HepG2 (cell line): ENCODE results near the gene NUDT2. TPM values are rescaled to one million over a fixed set of nuclear protein-coding genes. Genes with fewer than 3 reads are reported as not detected.
A peak's percentile ranks its signal among the peaks of the same experiment; 100 is the strongest.

Experiments
- ARNTL ChIP-seq: sonication (generic); formaldehyde crosslinking; IDR thresholded peaks from 2 replicates; pipeline ENCODE4 v1.4.0; 2020; ENCODE audit warnings: mild to moderate bottlenecking, missing genetic modification reagents
- CAMTA2 ChIP-seq: sonication (generic); formaldehyde crosslinking; IDR thresholded peaks from 2 replicates; pipeline ENCODE4 v1.4.0; 2020; ENCODE audit warnings: mild to moderate bottlenecking, missing genetic modification reagents, borderline replicate concordance
- CEBPG ChIP-seq: IDR thresholded peaks from 2 replicates; pipeline ENCODE4 v1.6.1; 2016
- FOXA1 ChIP-seq, 2 experiments: fragments of 450-650 bp in 1 of 2; sonication (generic) in 1 of 2; formaldehyde crosslinking in 1 of 2; IDR thresholded peaks; 2 replicates each; pipeline versions ENCODE4 v1.4.0 to v1.6.1; 2016 to 2020; ENCODE audit warnings: missing genetic modification reagents in 1 of 2
- FOXJ3 ChIP-seq: sonication (generic); formaldehyde crosslinking; IDR thresholded peaks from 2 replicates; pipeline ENCODE4 v1.4.0; 2020; ENCODE audit warnings: missing genetic modification reagents, mild to moderate bottlenecking, borderline replicate concordance
- GTF2F1 ChIP-seq: fragments of 150-350 bp; IDR thresholded peaks from 2 replicates; pipeline ENCODE4 v1.6.1; 2014; ENCODE audit warnings: low read length
- HHEX ChIP-seq: IDR thresholded peaks from 2 replicates; pipeline ENCODE4 v1.6.1; 2016; ENCODE audit warnings: control low read depth
- HMG20A ChIP-seq: IDR thresholded peaks from 2 replicates; pipeline ENCODE4 v1.6.1; 2016; ENCODE audit warnings: borderline replicate concordance
- HOXD1 ChIP-seq: sonication (generic); formaldehyde crosslinking; IDR thresholded peaks from 2 replicates; pipeline ENCODE4 v1.5.0; 2020; ENCODE audit warnings: missing genetic modification reagents
- MYC ChIP-seq: sonication (generic); formaldehyde crosslinking; IDR thresholded peaks from 2 replicates; pipeline ENCODE4 v1.9.0; 2021; ENCODE audit warnings: missing genetic modification reagents, borderline replicate concordance
- MYNN ChIP-seq: sonication (generic); formaldehyde crosslinking; IDR thresholded peaks from 2 replicates; pipeline ENCODE4 v1.4.0; 2020; ENCODE audit warnings: mild to moderate bottlenecking, low read depth, missing genetic modification reagents
- NKX3-1 ChIP-seq: sonication (generic); formaldehyde crosslinking; IDR thresholded peaks from 2 replicates; pipeline ENCODE4 v1.5.0; 2020; ENCODE audit warnings: missing genetic modification reagents
- PHF8 ChIP-seq: sonication (generic); formaldehyde crosslinking; IDR thresholded peaks from 2 replicates; pipeline ENCODE4 v1.5.0; 2020; ENCODE audit warnings: missing genetic modification reagents
- RAD51 ChIP-seq: fragments of 450-650 bp; IDR thresholded peaks from 2 replicates; pipeline ENCODE4 v1.6.1; 2016; ENCODE audit warnings: borderline replicate concordance
- RARG ChIP-seq: sonication (generic); formaldehyde crosslinking; IDR thresholded peaks from 2 replicates; pipeline ENCODE4 v1.4.0; 2020; ENCODE audit warnings: low read depth, mild to moderate bottlenecking, missing genetic modification reagents
- RFX5 ChIP-seq: IDR thresholded peaks from 2 replicates; pipeline ENCODE4 v1.6.1; 2011; ENCODE audit warnings: low read depth, low read length, improper control_type of control experiment
- SIX4 ChIP-seq: sonication (generic); formaldehyde crosslinking; IDR thresholded peaks from 2 replicates; pipeline ENCODE4 v1.4.0; 2020; ENCODE audit warnings: missing genetic modification reagents
- U2AF1 ChIP-seq: fragments of 200-400 bp; formaldehyde crosslinking; optimal IDR thresholded peaks from 2 replicates; pipeline ENCODE3; 2017; ENCODE audit warnings: mild to moderate bottlenecking, low read depth, low read length
- ZBTB7B ChIP-seq: sonication (generic); formaldehyde crosslinking; IDR thresholded peaks from 2 replicates; pipeline ENCODE4 v1.4.0; 2020; ENCODE audit warnings: missing genetic modification reagents
- ZNF616 ChIP-seq: sonication (generic); formaldehyde crosslinking; IDR thresholded peaks from 2 replicates; pipeline ENCODE4 v1.5.0; 2020; ENCODE audit warnings: low read depth, mild to moderate bottlenecking, missing genetic modification reagents
- ZNF629 ChIP-seq: sonication (generic); formaldehyde crosslinking; conservative IDR thresholded peaks from 2 replicates; pipeline ENCODE4 v1.5.0; 2020; ENCODE audit warnings: missing genetic modification reagents
- ZNF660 ChIP-seq: sonication (generic); formaldehyde crosslinking; IDR thresholded peaks from 2 replicates; pipeline ENCODE4 v1.5.1; 2020; ENCODE audit warnings: mild to moderate bottlenecking, low read depth, missing genetic modification reagents, borderline replicate concordance
- ZNF749 ChIP-seq: sonication (generic); formaldehyde crosslinking; IDR thresholded peaks from 2 replicates; pipeline ENCODE4 v1.8.0; 2022; ENCODE audit warnings: mild to moderate bottlenecking, missing genetic modification reagents, moderate library complexity, borderline replicate concordance
- polyA plus RNA-seq, 8 experiments: library from polyadenylated mRNA; depleted of rRNA in 3 of 8; stranded (reverse) in 7 of 8; unstranded in 1 of 8; fragments of >200 nt; fragmentation: Illumina TruSeq in 4 of 8; extraction: Trizol in 4 of 8; gene quantifications; 2 replicates each; pipeline versions ENCODE4 v1.2.1 to v1.2.3, GENCODE V29; 2011 to 2016; ENCODE audit warnings: low read depth in 4 of 8, missing spikeins in 1 of 8, mixed read lengths in 1 of 8; ENCODE audit not compliant: insufficient read depth in 1 of 8
- total RNA-seq, 5 experiments: library from RNA; depleted of rRNA; stranded (reverse); fragments of >200 nt; fragmentation: Illumina TruSeq; extraction: Trizol; gene quantifications; 2 replicates each; pipeline ENCODE4 v1.2.3, GENCODE V29; 2016; ENCODE audit warnings: low read depth in 1 of 5
- TF ChIP-seq, protein P1 (sequence below): sonication (generic); formaldehyde crosslinking; IDR thresholded peaks from 2 replicates; pipeline ENCODE4 v1.5.0; 2020; ENCODE audit warnings: mild to moderate bottlenecking, missing genetic modification reagents
- TF ChIP-seq, protein P2 (sequence below): sonication (generic); formaldehyde crosslinking; IDR thresholded peaks from 2 replicates; pipeline ENCODE4 v1.5.0; 2020; ENCODE audit warnings: missing genetic modification reagents, mild to moderate bottlenecking, borderline replicate concordance
- TF ChIP-seq, protein P3 (sequence below): IDR thresholded peaks from 2 replicates; pipeline ENCODE4 v1.6.1; 2016; ENCODE audit warnings: missing compliant biosample characterization, missing genetic modification reagents, borderline replicate concordance

The NUDT2 gene
- total and polyA plus RNA-seq, 2 of the 13 experiments (the other 11 are each of a cell fraction or from before 2014, with no cell fraction given), result 19.9 to 24.6 TPM

DNA sequence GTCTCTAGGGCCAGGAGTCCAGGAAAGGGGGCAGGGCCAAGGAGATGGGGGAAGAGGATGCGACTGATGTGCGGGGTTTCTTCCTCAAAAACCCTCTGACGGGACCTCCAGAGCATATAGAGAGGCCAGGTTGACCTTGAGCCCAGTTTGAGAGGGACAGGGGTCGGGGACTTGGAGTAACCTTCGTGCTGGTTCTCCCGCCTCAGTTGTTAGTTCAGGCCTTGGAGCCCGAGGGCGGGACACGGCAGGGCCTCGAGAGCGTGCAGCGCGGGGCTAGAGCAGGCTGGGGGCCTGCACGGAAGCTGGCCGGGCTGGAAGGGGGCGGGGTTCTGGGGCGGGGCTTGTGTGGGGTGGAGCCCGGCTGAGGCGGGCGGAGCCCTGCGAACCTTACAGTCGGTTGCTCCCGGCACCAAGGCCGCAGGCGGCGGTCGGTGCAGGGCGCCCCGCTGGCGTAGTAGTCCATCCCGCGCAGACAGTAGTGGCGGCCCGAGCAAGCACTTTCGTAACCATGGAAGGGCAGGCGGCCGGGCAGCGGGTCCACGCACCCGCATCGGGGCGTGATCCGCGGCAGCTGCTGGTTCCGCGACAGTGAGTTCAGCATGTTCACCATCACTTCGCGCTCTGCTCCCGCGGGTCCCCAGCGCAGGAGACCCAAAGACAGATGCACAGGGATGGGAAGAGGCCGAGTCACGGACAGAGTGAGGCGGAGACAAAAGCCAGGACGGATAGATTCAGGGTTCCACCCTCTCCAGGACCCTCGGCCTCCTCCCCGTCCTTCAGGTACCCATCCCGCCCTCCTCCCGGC lies 51.3 kb downstream of the NUDT2 start (continued):
- no peak for TF ChIP-seq U2AF1
- no peak for TF ChIP-seq ARNTL (CRISPR knock-in tag)
- no peak for TF ChIP-seq FOXA1 (IDR thresholded peaks at IDR 0.05)
- no peak for TF ChIP-seq FOXA1 (CRISPR knock-in tag; IDR thresholded peaks at IDR 0.05)
- no peak for TF ChIP-seq HMG20A (CRISPR knock-in tag)
- no peak for TF ChIP-seq SIX4 (CRISPR knock-in tag)
- TF ChIP-seq RFX5, result no peak
- TF ChIP-seq RARG, result no peak
- no peak for TF ChIP-seq HOXD1 (CRISPR knock-in tag)
- TF ChIP-seq, protein P1, sequence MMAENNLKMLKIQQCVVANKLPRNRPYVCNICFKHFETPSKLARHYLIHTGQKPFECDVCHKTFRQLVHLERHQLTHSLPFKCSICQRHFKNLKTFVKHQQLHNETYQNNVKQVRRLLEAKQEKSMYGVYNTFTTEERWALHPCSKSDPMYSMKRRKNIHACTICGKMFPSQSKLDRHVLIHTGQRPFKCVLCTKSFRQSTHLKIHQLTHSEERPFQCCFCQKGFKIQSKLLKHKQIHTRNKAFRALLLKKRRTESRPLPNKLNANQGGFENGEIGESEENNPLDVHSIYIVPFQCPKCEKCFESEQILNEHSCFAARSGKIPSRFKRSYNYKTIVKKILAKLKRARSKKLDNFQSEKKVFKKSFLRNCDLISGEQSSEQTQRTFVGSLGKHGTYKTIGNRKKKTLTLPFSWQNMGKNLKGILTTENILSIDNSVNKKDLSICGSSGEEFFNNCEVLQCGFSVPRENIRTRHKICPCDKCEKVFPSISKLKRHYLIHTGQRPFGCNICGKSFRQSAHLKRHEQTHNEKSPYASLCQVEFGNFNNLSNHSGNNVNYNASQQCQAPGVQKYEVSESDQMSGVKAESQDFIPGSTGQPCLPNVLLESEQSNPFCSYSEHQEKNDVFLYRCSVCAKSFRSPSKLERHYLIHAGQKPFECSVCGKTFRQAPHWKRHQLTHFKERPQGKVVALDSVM (CRISPR knock-in tag), result peak; percentile 59
- TF ChIP-seq HHEX (CRISPR knock-in tag), result no peak
- TF ChIP-seq MYC, result no peak; the same call in 1 of the 2 replicates
- TF ChIP-seq PHF8 (CRISPR knock-in tag), result peak; percentile 59
- no peak for TF ChIP-seq GTF2F1
- TF ChIP-seq ZBTB7B (CRISPR knock-in tag), result no peak
- no peak; the same call in 1 of the 2 replicates for TF ChIP-seq ZNF749 (CRISPR knock-in tag)
- peak; percentile 92 for TF ChIP-seq ZNF616 (CRISPR knock-in tag)
- TF ChIP-seq RAD51, result no peak
- no peak for TF ChIP-seq ZNF660 (CRISPR knock-in tag)
- TF ChIP-seq ZNF629 (CRISPR knock-in tag), result no peak
- no peak for TF ChIP-seq FOXJ3 (CRISPR knock-in tag)
- TF ChIP-seq MYNN (CRISPR knock-in tag), result 0 out of 2 replicates have a peak, but pooled peaks have one; percentile 51
- TF ChIP-seq, protein P2, sequence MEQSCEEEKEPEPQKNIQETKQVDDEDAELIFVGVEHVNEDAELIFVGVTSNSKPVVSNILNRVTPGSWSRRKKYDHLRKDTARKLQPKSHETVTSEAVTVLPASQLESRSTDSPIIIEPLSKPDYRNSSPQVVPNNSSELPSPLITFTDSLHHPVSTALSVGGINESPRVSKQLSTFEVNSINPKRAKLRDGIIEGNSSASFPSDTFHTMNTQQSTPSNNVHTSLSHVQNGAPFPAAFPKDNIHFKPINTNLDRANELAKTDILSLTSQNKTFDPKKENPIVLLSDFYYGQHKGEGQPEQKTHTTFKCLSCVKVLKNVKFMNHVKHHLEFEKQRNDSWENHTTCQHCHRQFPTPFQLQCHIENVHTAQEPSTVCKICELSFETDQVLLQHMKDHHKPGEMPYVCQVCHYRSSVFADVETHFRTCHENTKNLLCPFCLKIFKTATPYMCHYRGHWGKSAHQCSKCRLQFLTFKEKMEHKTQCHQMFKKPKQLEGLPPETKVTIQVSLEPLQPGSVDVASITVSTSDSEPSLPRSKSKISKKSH, result peak; percentile 87; the same call in 1 of the 2 replicates
- TF ChIP-seq CEBPG (CRISPR knock-in tag), result 0 out of 2 replicates have a peak, but pooled peaks have one; percentile 24
- TF ChIP-seq NKX3-1 (CRISPR knock-in tag), result peak; percentile 86; the same call in 1 of the 2 replicates
- TF ChIP-seq, protein P3, sequence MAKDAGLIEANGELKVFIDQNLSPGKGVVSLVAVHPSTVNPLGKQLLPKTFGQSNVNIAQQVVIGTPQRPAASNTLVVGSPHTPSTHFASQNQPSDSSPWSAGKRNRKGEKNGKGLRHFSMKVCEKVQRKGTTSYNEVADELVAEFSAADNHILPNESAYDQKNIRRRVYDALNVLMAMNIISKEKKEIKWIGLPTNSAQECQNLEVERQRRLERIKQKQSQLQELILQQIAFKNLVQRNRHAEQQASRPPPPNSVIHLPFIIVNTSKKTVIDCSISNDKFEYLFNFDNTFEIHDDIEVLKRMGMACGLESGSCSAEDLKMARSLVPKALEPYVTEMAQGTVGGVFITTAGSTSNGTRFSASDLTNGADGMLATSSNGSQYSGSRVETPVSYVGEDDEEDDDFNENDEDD, result peak; percentile 94
- no peak for TF ChIP-seq CAMTA2 (CRISPR knock-in tag)
